ENCODE data around the gene RFX5.

GRCh38 chr1:151334822-151335221, 12.2 kb downstream of the RFX5 start:
- no peak for TF ChIP-seq CTCF (conservative IDR thresholded peaks at IDR 0.05; ENCODE audit: low read depth, low read length)
- TF ChIP-seq EZH2 (IDR thresholded peaks at IDR 0.05; ENCODE audit: low read length, unreplicated experiment), result no peak

All from PC-3 (cell line).